Right lobe of liver (tissue), 4 donors: ENCODE results near the gene MMP24OS.

Source experiments
- CTCF ChIP-seq, 4 donors: fragments of 200-600 bp in 3 of 4; fragments of 450-650 bp in 1 of 4; IDR thresholded peaks; one replicate each; pipeline versions ENCODE4 v1.5.1 to v1.8.0; 2016 to 2022; ENCODE audit warnings: antibody characterized with exemption in 4 of 4, mild to moderate bottlenecking in 2 of 4
- POLR2A ChIP-seq: fragments of 450-650 bp; IDR thresholded peaks from one replicate; pipeline ENCODE4 v1.6.1; 2017; ENCODE audit warnings: antibody characterized with exemption, mild to moderate bottlenecking
- donor health status: DM: no; HTN: no; CAD: no.
- donor health status: DM: no; HTN: no; CAD: no.
- donor health status: DM: no; HTN: yes; CAD: no.

GRCh38 chr20:35271073-35271882 is 6.6 kb downstream of the MMP24OS start:
- no peak for TF ChIP-seq CTCF (IDR thresholded peaks at IDR 0.05)
- TF ChIP-seq POLR2A, result no peak
